Ishikawa (cell line): ENCODE results near the gene MAPK12.

Source experiments
- CEBPB ChIP-seq: IDR thresholded peaks from 2 replicates; pipeline ENCODE4 v1.6.1; 2012
- CREB1 ChIP-seq: IDR thresholded peaks from 2 replicates; pipeline ENCODE4 v1.6.1; 2012; ENCODE audit warnings: low read depth
- EGR1 ChIP-seq: IDR thresholded peaks from 2 replicates; pipeline ENCODE4 v1.6.1; 2012
- EP300 ChIP-seq: IDR thresholded peaks from 2 replicates; pipeline ENCODE4 v1.6.1; 2012; ENCODE audit warnings: borderline replicate concordance
- NFIC ChIP-seq: IDR thresholded peaks from 2 replicates; pipeline ENCODE4 v1.6.1; 2012
- RAD21 ChIP-seq: IDR thresholded peaks from 2 replicates; pipeline ENCODE4 v1.6.1; 2012; ENCODE audit warnings: low read depth
- TAF1 ChIP-seq: IDR thresholded peaks from 2 replicates; pipeline ENCODE4 v1.6.1; 2012; ENCODE audit warnings: low read depth, mild to moderate bottlenecking
- TCF12 ChIP-seq: IDR thresholded peaks from 2 replicates; pipeline ENCODE4 v1.6.1; 2012; ENCODE audit warnings: low read depth
- YY1 ChIP-seq: IDR thresholded peaks from 2 replicates; pipeline ENCODE4 v1.6.1; 2012; ENCODE audit warnings: low read depth
- ZBTB7A ChIP-seq: IDR thresholded peaks from 2 replicates; pipeline ENCODE4 v1.6.1; 2012; ENCODE audit warnings: low read depth
- TF ChIP-seq, protein P1 (sequence below): IDR thresholded peaks from 2 replicates; pipeline ENCODE4 v1.6.1; 2012; ENCODE audit warnings: low read depth, mild to moderate bottlenecking
- TF ChIP-seq, protein P2 (sequence below): IDR thresholded peaks from 2 replicates; pipeline ENCODE4 v1.6.1; 2012
- TF ChIP-seq, protein P3 (sequence below): IDR thresholded peaks from 2 replicates; pipeline ENCODE4 v1.6.1; 2012

DNA sequence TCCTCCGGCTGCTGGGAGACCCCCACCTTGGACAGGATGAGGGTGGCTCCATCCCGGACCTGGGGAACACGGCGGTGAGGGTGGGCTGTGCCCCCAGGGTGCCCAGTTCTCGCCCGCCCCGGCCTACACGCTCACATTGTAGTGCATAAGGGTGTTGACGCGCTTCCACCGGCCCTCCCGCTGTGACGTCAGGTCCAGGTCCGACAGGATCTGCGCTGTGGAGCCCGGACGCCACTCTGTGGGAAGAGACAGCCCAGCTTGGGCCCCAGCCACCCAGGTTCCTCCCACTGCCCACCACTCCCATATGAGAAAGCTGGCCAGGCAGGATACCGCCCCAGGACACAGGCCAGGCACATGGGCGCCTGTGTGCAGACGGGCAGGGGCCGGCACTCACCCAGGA, 17.0 kb upstream of the MAPK12 start:
- TF ChIP-seq ZBTB7A (no peak), RAD21 (no peak), TAF1 (no peak), CEBPB (no peak), EP300 (no peak), YY1 (no peak), NFIC (no peak), TCF12 (no peak), EGR1 (no peak), CREB1 (no peak)
- TF ChIP-seq, protein P1, sequence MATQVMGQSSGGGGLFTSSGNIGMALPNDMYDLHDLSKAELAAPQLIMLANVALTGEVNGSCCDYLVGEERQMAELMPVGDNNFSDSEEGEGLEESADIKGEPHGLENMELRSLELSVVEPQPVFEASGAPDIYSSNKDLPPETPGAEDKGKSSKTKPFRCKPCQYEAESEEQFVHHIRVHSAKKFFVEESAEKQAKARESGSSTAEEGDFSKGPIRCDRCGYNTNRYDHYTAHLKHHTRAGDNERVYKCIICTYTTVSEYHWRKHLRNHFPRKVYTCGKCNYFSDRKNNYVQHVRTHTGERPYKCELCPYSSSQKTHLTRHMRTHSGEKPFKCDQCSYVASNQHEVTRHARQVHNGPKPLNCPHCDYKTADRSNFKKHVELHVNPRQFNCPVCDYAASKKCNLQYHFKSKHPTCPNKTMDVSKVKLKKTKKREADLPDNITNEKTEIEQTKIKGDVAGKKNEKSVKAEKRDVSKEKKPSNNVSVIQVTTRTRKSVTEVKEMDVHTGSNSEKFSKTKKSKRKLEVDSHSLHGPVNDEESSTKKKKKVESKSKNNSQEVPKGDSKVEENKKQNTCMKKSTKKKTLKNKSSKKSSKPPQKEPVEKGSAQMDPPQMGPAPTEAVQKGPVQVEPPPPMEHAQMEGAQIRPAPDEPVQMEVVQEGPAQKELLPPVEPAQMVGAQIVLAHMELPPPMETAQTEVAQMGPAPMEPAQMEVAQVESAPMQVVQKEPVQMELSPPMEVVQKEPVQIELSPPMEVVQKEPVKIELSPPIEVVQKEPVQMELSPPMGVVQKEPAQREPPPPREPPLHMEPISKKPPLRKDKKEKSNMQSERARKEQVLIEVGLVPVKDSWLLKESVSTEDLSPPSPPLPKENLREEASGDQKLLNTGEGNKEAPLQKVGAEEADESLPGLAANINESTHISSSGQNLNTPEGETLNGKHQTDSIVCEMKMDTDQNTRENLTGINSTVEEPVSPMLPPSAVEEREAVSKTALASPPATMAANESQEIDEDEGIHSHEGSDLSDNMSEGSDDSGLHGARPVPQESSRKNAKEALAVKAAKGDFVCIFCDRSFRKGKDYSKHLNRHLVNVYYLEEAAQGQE: no peak
- TF ChIP-seq, protein P2, sequence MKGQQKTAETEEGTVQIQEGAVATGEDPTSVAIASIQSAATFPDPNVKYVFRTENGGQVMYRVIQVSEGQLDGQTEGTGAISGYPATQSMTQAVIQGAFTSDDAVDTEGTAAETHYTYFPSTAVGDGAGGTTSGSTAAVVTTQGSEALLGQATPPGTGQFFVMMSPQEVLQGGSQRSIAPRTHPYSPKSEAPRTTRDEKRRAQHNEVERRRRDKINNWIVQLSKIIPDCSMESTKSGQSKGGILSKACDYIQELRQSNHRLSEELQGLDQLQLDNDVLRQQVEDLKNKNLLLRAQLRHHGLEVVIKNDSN: no peak
- TF ChIP-seq, protein P3, sequence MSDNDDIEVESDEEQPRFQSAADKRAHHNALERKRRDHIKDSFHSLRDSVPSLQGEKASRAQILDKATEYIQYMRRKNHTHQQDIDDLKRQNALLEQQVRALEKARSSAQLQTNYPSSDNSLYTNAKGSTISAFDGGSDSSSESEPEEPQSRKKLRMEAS: no peak
